HG03045 (cell line): ENCODE measurements around the gene EPHB6.

Experiments
- ATAC-seq: cut with Tn5 transposase; IDR thresholded peaks from one replicate; pipeline ENCODE4 v1.9.1; 2021; ENCODE audit warnings: mild to moderate bottlenecking, moderate library complexity; ENCODE audit not compliant: unreplicated experiment

EPHB6 gene

DNA sequence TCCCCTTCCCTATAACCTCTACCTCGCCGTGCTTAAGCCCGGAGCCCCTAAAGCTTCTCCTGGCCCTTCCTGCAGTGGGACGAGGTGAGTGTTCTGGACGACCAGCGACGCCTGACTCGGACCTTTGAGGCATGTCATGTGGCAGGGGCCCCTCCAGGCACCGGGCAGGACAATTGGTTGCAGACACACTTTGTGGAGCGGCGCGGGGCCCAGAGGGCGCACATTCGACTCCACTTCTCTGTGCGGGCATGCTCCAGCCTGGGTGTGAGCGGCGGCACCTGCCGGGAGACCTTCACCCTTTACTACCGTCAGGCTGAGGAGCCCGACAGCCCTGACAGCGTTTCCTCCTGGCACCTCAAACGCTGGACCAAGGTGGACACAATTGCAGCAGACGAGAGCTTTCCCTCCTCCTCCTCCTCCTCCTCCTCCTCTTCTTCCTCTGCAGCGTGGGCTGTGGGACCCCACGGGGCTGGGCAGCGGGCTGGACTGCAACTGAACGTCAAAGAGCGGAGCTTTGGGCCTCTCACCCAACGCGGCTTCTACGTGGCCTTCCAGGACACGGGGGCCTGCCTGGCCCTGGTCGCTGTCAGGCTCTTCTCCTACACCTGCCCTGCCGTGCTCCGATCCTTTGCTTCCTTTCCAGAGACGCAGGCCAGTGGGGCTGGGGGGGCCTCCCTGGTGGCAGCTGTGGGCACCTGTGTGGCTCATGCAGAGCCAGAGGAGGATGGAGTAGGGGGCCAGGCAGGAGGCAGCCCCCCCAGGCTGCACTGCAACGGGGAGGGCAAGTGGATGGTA is 9.2 kb downstream of the EPHB6 start:
- no peak for ATAC-seq

DNA sequence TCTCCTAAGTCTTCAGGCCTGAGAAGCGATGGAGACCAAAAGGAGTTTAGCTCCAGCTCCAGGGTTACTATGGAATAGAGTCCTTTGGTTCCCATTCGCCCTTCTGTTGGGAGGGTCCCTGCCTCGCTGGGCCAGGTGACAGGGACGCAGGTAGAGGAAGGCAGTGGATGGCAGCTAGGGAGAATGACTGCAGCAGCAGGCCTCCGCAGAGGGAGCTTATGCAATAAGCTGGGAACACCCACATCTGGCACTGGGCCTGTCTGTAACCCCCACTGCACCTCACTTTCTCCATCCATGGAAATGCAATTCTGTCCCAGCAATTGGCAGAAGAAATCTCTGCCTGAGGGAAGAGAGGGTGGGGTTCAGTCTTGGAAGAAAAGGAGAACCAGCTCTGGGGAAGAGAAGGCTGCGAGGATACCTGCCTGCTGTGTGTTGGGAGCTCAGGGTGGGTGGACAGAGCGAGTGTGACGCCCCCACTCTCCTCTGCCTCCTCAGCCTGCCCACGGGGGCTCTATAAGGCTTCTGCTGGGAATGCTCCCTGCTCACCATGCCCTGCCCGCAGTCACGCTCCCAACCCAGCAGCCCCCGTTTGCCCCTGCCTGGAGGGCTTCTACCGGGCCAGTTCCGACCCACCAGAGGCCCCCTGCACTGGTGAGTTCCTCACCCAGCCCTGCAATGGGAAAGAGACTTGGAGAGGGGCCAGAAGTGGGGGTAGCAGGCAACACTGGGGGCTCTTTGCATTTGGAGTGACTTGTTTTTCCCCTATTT is 10.3 kb downstream of the EPHB6 start:
- ATAC-seq: no peak

DNA sequence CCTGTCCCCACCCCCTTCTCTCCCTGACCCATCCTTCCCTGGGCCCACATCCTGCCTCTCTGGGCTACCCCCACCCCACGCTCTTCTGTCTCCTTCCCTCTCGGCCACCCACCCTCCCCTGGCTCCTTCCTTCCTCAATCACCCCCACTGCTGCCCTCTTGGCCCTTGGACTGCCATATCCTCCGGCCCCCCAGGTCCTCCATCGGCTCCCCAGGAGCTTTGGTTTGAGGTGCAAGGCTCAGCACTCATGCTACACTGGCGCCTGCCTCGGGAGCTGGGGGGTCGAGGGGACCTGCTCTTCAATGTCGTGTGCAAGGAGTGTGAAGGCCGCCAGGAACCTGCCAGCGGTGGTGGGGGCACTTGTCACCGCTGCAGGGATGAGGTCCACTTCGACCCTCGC is 10.9 kb downstream of the EPHB6 start:
- ATAC-seq: no peak

DNA sequence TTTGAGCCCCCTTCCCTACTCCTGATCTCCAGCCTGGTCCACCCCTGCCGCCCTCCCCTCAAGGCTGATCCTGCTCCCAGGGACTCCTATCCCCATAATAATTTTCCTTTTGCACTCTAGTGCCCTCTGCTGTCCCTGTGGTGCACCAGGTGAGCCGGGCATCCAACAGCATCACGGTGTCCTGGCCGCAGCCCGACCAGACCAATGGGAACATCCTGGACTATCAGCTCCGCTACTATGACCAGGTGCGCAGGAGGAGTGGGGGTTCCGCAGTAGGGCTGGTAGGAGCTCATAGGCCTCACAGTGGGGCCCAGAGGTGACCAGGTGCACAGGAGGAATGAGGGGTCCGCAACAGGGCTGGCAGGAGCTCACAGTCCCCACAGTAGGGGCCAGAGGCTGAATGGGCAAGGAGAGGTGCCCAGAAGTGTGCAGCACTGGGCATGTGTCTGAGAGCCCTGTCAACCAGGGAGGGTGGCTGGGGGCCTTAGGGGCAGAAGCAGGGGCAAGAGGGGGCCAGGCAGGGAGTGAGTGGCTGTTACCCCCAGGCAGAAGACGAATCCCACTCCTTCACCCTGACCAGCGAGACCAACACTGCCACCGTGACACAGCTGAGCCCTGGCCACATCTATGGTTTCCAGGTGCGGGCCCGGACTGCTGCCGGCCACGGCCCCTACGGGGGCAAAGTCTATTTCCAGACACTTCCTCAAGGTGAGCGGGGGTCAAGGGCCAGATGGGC is 11.7 kb downstream of the EPHB6 start:
- ATAC-seq: no peak

DNA sequence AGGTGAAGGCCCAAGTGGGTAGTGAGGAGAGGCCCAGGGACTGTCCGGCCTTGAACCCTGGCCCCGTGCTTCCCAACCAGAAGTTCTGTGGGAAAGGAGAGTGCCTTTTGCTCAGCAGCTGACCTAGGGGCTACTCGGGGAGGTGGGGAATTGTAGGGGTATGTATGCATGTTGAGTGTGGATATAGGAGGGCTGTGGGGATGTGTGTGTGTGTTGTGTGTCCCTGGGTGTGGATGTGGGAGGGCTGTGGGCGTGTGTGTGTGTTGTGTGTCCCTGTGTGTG is 12.2 kb downstream of the EPHB6 start:
- no peak for ATAC-seq

DNA sequence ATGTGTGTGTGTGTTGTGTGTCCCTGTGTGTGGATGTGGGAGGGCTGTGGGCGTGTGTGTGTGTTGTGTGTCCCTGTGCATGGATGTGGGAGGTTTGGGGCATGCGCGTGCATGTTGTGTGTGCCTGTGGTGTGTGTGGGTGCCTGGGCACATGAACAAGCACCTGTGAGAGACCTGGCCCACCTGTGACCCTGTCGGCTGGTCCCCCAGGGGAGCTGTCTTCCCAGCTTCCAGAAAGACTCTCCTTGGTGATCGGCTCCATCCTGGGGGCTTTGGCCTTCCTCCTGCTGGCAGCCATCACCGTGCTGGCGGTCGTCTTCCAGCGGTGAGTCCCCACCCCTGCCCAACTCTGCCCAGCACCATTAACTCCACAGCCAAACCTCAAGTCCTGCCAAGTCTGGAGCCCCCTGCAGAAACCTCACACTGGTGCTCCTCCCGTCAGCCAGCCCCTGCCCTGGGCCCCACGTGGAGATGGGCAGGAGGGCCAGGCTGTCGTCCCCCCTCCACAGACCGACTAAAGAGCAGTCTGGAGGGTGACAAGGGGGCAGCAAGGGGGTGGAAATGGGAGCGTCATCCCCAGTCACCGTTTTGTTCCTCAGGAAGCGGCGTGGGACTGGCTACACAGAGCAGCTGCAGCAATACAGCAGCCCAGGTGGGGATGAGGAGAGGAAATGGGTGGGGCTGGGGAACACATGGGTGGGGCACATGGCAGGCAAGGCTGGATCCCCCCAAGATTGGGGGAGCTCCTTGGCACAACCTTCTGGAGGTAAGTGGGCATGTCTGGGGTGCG is 12.7 kb downstream of the EPHB6 start:
- ATAC-seq: no peak

DNA sequence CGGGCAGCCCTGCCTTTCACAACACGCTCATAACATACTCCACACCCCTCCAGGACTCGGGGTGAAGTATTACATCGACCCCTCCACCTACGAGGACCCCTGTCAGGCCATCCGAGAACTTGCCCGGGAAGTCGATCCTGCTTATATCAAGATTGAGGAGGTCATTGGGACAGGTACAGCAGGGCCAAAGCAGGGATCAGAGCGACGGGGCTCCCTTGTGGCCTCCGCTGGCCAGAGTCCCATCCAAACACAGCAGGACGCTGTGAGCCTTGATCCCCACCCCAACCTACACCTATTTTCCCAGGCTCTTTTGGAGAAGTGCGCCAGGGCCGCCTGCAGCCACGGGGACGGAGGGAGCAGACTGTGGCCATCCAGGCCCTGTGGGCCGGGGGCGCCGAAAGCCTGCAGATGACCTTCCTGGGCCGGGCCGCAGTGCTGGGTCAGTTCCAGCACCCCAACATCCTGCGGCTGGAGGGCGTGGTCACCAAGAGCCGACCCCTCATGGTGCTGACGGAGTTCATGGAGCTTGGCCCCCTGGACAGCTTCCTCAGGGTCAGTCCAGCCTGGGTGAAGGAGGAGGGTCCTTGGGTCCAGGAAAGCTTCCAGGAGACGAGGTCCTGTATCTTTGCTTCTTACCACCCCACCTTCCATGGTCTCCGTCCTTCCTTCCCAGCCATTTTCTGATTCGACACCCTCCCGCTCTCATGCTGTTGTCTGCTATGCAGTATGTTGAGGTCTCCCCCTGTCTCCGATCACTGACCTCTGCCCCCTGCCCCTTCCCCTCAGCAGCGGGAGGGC is 13.5 kb downstream of the EPHB6 start:
- no peak for ATAC-seq

DNA sequence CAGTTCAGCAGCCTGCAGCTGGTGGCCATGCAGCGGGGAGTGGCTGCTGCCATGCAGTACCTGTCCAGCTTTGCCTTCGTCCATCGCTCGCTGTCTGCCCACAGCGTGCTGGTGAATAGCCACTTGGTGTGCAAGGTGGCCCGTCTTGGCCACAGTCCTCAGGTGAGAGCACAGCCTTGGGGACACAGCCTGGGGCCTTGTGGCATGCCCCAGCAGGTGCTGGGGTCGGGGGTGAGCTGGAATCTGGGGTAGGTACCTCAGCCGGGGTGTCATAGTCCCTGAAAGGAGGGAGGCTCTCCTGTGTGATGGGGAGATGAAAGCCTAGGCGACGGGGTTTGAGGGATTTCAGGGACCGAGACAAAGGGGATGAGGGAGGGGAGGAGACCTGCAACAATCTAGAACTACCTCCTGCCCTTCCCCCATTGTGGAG is 14.1 kb downstream of the EPHB6 start:
- no peak for ATAC-seq

DNA sequence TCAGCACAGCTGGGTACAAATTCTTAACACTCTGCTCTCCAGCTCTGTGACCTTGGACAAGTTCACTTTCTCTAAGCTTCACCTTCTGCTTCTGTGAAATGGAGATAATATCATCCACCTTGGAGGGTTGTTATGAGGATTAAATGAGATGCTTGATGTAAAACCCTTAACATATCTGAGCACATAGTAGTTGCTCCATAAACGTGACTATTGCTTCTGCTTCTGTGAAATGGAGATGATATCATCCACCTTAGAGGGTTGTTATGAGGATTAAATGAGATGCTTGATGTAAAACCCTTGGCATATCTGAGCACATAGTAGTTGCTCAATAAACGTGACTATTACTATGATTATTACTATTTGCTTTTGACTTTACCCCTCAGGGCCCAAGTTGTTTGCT is 14.6 kb downstream of the EPHB6 start:
- ATAC-seq: no peak

DNA sequence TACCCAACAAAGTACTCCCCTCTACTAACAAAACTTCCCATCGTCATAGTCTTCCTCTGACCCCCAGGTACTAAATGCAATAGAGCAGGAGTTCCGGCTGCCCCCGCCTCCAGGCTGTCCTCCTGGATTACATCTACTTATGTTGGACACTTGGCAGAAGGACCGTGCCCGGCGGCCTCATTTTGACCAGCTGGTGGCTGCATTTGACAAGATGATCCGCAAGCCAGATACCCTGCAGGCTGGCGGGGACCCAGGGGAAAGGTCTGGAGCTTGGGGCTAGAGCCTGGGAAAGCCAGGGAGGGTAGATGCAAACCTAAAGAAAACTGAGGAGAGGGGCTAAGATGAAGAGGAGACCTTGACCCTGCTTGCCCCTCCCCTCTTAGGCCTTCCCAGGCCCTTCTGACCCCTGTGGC is 15.3 kb downstream of the EPHB6 start:
- no peak for ATAC-seq

DNA sequence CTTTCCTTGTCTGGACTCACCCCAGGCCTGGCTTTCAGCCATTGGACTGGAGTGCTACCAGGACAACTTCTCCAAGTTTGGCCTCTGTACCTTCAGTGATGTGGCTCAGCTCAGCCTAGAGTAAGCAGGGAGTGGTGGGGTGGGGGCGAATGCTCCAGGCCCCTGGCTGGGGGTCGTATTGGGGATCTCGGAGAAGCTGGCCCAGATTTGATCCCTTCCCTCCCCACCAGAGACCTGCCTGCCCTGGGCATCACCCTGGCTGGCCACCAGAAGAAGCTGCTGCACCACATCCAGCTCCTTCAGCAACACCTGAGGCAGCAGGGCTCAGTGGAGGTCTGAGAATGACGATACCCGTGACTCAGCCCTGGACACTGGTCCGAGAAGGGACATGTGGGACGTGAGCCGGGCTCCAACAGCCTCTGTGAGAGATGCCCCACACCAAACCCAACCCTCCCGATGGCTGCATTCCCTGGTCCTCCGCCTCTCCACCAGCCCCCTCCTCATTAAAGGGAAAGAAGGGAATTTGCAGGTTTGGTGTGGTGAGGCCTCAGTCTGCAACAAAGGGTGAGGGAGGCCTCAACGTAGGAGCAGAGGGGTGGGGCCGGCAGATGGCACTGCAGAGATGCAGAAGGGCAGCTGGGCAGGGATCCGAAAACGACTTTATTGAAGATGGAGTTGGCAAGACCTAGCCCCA is 15.8 kb downstream of the EPHB6 start:
- no peak for ATAC-seq

DNA sequence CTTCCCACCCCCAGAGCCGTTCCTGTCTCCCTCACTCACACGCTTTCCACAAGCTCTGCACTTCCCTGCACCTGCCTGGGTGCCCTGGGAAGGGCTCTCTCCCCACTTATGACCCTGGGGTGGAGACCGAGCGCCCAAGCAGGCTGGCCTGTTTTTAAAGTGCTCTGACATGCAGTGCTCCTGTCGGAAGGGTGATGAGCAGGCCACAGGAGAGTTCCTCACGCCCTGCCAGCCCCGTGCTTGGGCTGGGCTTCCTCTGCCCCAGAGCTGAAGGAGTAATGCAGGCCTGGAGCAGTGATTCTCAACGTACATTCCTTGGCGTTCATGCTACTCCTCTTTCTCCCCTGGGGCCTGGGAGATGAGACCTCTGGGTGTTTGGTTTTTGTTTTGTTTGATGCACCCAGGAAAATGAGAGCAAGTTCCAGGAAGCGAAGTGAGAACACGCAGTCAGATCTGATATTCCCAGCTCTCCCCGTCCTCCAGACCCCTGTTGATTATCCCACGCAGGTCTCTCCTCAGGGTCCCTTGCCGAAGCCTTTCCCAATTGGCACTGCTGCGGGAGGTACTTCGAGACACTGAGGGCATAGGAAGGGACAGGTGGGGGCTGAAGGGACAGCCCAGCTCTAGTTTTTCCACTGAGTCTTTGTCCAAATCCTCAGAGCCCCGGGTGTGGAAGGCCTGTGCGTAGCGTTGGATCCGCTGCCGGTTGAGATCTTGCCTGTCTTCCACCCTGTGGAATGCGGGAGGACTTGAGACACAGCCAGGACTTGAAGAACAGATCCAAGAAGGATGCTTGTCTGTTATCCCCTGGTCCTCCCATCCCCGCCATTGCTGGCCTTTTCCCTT is 16.6 kb downstream of the EPHB6 start:
- ATAC-seq: no peak

DNA sequence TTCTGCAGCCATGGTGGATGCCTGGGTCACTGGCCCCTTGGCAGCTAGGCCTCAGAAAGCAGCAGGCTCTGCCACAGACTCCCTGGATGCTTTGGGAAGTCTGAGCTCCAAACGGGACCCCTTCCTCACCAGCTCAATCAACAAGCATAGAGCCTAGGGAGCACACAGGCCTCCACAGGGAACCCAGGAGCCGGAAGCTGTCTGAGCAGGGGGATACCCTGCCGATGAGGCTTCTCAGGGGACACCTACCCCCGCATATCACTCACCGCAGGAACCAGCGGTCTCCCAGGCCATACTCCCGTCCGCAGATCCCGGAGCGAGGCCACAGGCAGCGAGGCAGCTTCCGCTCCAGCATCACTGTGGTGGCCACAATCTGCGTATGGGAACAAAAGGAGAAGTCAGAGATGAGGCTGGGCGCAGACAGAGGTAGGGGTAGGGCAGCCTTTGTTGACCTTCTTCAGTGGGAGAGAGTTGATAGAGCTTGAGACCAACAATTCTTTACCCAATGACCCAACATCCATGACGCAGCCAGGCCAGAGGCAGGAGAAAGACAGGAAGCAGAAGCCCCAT is 17.3 kb downstream of the EPHB6 start:
- ATAC-seq: no peak

DNA sequence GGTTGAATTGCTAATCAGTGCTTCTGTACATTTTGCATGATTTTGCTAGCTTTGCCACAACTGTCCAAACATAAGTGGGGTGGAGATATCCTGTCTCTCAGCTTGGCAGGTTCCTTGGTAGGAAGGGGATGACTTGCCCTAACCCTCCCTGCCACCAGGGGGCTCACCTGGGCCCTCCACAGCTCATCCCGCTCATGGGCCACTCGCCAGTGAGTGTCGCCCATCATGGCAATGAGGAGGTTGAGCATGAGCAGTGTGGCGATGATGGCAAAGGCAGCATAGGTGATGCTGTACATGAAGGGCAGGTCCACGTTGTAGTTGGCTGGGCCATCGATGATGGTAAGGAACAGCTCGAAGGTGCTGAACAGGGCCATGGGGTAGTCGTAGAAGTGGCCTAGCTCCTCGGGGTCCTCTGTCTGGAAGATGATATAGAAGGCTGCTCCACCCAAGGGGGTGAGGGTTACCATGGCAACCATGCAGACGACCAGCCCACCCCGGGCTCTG is 18.5 kb downstream of the EPHB6 start:
- no peak for ATAC-seq

DNA sequence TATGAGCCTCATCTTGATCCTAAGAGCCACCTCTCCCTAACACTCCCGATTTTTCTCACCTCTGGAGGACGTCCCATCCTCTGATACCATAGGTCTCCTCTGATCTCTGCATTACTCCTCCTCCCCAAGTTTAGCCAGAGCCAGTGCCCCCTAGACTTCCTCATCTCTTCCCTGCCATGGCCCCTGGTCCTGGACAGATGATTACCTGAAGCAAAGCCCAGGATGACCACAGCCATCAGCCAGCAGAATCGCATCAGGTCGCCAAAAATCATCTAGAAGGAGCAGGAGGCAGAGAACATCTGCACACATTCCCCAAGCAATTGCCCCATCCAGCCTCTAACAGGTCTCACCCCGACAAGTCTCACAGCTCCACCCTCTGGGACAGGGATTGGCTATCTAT is 19.0 kb downstream of the EPHB6 start:
- no peak for ATAC-seq

DNA sequence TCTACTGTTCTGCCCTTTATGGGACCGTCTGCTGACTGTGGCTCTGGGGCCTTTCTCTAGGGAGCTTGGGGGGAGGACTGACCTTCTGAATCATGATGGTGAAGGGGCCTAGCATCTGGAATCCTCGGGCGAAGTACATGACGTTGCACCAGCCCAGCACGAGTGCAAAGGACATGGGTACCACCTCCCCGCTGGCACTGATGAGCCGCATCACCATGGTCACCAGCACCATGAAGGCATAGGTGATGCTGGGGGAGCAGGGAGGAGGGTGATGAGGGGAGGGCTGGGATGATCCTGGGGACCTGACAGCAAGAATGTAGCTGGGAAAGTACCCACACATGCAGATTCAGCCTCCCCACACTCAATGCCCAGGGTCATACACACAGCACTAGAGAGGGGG is 19.5 kb downstream of the EPHB6 start:
- no peak for ATAC-seq

DNA sequence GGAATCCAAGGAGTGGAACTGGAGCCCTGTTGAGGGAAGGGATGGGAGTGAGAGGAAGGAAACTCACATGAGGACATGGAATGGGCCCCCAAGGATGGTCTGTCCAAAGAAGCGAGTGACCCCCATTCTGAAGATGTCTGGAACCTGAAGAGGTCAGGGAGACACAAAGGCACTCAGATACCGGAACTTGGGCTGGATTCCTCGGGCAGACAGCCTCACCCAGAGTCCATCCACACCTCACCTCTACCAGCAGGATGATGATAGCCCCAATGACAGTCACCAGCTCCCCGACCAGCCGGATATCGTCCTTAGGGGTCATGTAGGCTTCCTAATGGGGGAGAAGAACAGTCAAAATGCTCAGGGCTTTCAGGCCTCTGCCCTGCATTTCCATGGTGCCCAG is 20.0 kb downstream of the EPHB6 start:
- no peak for ATAC-seq

DNA sequence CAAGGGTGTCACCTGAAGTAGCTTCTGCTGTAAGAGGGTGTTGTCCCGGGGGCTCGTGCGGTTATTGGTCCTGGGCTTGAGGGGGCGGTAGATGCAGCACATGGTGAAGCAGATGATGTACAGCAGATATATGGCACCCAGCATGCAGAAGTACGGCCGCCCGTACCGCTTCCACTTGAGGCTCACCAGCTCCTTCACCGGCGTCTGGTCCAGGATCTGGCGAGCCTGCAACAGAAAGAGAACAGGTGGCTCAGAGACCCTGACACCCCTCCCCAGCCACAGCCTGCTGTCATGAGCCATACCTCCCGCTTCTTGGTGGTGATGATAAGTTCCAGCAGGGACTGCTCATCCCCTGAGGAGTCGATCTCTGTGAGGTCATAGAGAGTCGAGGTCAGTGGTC is 20.6 kb downstream of the EPHB6 start:
- ATAC-seq: no peak
